Activated T-helper 9 cell treated with anti-CD3 and anti-CD28 coated beads, Interleukin-2, amount 50 U/mL, for 16 hours (primary cell): Measurements from ENCODE around the gene PDZD8.

Source experiments
- DNase-seq: peaks from one replicate; pipeline ENCODE4 v3.0.0-alpha.2; 2020; ENCODE audit warnings: low read depth

The PDZD8 gene

DNA sequence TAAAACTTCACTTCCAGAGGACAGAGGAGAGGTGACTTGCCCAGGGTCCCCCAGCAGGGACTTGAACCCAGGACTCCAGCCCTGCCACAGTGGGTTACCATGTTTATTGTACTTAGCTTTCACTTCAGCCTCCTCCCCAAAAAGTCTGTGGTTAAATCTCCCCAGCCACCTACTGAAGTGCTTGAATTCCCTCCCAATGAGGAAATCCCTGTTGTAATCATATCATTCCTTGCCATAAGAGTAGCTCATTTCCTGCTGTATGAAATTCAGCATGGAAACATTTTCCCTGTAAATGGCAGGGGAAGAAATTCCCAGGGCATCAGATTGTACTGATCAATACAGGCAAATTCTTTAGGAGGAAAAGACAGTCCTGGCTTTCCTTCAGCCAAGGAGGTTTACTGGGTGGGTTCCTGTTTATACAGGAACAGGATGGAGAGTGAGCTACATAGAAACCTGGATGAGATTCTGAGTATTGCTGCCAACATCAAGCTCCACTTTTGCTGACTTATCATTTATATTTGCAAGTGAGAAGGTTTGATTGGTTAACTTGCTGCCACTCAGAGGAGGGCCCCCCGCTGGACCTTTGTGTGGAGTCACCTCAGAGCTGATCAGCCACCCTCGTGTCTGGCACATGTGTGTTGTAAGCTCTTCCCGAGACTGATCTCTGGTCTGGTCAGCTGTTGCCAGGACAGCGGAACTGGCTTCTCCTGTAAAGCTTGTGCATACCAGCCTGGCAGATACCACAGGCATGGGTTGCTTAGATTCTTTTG lies 16.4 kb upstream of the PDZD8 start:
- DNase-seq: no peak

GRCh38 chr10:117390420-117390819 lies 15.2 kb upstream of the PDZD8 start:
- no peak for DNase-seq

DNA sequence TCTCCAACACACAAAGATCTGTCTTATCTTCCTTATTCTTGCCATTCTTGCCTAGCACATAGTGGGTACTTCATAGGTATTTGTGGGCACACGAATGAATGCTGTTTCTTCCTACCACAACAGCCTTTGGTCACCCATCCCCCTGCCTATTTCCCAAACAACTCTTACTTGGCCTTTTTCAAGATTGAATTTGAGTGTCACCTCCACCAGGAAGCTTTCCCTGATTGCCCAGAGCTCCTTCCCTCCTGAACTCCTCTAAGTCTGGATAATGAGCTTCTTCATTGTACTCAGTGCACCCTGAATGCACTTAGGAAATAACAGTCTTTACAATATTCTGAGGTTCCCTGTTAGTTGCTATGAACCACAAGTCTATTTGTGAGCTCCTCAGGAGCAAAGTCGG lies 11.6 kb upstream of the PDZD8 start:
- no peak for DNase-seq

DNA sequence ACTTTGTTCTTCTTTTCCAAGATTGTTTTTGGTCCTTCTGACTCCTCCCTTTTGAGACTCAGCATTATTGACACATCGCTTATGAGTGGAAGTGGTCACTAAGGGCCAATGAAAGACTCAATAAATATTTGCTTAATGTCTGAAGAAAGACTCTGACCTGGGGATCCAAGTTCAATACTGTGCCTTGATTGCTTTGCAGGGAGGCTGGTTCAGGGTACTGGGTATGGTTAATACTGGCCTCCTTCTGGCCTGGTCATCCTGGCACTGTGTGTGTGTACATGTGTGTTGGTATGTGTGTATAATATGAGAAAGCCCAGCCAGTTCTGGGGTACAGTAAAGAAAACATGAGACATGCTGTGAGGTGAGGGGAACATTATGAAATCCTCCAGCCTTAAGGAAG lies 7.6 kb upstream of the PDZD8 start:
- DNase-seq: no peak

DNA sequence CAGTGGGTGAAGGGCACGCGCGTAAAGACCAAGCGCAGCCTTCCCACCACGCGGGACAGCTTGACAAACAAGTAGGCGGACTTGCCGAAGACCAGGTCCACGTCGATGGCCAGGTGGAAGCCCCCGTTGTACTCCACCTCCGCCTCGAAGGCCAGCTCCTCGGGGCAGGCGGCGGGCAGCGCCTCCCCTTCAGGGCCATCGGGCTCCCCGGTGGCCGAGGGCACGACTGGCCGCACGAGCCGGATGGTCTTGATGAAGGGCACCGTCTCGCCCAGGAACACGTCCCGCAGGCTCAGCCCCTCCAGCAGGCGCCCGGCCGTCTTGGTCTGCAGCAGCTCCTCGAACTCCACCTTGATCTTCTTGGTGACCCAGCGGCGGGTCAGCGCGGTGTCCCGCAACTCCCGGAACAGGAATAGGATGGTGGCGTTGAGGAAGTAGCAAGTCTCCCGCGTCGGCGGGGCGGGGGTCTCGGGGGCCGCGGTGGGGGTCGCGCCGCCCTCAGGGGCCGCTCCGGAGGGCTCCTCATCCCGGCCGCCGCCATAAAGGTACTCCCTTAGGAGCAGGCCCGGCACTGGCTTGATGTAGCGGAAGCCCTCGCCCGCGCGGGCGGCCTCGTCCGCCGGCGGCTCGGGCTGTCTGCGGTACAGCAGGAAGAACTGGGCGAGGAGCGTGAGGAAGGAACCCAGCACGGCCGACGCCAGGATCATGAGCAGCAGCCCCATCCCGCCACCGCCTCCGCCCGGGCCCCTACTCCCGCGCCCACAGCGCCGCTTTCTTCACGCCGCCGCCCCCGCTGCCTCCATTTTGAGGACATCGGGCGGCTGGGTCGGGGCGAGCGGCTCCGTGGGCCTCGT lies 507 bp downstream of the PDZD8 start:
- peak; percentile 15 for DNase-seq

- no peak for DNase-seq
Observed at GRCh38 chr10:117373823-117374505, 1.3 kb downstream of the PDZD8 start.

DNA sequence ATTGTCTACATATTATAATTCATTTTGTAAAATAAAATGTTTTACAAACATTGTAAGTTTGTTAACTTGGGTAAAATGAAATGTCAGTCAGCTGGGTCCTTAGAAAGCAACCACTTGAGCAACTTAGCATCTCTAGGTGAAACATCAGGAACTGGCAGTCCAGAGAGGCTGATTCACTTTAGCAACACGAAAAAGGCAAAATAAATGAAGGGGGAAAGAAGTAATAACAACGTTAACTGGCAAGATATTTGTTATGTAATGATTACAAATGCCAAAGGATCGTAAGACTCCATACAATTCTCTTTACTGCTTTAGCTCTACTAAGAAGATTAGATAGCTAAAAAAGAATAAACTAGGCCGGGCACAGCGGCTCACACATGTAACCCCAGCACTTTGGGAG lies 5.0 kb downstream of the PDZD8 start:
- DNase-seq: no peak

- DNase-seq: no peak
Observed at GRCh38 chr10:117367718-117368117, 7.5 kb downstream of the PDZD8 start.

GRCh38 chr10:117366741-117367140 lies 8.5 kb downstream of the PDZD8 start:
- no peak for DNase-seq

GRCh38 chr10:117365612-117366011 lies 9.6 kb downstream of the PDZD8 start:
- DNase-seq: no peak

- DNase-seq: no peak
Observed at GRCh38 chr10:117364110-117364960, 10.9 kb downstream of the PDZD8 start.

GRCh38 chr10:117363028-117363427 lies 12.2 kb downstream of the PDZD8 start:
- no peak for DNase-seq

DNA sequence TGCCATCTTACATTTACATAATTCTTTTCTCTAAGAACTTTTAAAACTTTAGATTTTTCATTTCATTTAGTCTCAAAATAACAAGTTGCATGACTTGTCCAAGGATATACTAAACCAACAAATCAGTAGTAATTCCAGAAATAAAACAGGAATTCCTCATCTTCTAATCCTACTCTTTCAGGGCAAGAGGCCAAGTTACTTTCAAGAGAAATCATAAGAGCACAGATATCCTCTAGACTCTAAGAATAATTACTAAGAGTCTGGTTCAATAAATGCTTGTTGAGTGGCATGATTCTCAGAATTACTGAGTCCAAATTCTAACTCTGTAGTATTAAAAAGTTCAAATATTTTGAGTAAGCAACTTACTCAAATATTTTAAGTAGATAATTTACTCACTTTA lies 12.9 kb downstream of the PDZD8 start:
- no peak for DNase-seq

- DNase-seq: no peak
Observed at GRCh38 chr10:117360994-117361667, 14.1 kb downstream of the PDZD8 start.

DNA sequence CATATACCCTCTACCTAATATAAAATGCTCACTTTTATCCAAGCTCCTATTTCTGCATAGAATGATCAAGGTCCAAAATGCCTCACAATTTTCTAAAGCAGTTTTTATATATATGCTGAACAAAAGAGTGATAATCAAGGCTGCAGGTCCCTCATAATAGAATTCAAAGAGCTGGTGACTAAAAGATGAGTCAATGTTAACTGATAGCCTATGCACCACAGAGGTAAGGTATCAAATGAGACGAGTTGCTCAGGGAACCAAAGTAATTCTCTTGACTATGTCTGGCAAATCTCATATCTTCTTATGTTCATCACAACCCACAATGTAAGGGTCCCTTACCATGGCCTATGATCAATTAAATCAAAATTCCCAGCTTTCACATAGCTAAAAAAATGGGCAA lies 15.2 kb downstream of the PDZD8 start:
- DNase-seq: no peak

DNA sequence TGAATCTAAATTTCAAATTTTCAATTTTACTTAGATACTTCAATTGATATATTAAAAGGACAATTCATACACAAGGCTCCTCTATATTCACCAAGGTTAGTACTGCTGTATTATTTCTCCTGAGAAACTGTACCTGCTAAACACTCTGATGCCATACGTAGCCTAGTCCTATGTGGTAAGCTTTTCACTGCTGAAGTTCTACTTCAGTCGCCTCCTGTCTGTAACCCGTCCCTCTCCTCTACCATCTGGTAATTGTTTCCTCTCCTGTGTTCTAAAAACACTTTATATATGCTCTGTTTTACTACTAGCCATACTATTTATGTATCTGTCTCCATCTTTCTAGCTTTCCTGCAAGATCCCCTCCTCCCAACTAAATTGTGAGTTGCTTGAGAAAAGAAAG lies 20.2 kb downstream of the PDZD8 start:
- no peak for DNase-seq

- no peak for DNase-seq
Observed at GRCh38 chr10:117353684-117354083, 21.6 kb downstream of the PDZD8 start.

- no peak for DNase-seq
Observed at GRCh38 chr10:117352724-117353123, 22.5 kb downstream of the PDZD8 start.

GRCh38 chr10:117351996-117352395 lies 23.2 kb downstream of the PDZD8 start:
- no peak for DNase-seq

- no peak for DNase-seq
Observed at GRCh38 chr10:117351558-117351957, 23.7 kb downstream of the PDZD8 start.

GRCh38 chr10:117350909-117351308 lies 24.3 kb downstream of the PDZD8 start:
- no peak for DNase-seq
